Colonic mucosa (tissue), 4 donors: Measurements from ENCODE around the gene TIMP3. TPM values are rescaled to one million over a fixed set of nuclear protein-coding genes. Genes with fewer than 3 reads are reported as not detected.

Source experiments
- DNase-seq: peaks from one replicate; pipeline ENCODE4 v3.0.0-alpha.2; 2020
- H3K27ac ChIP-seq: fragments of 200-600 bp; one replicate; pipeline ENCODE4 v1.8.0; 2021
- H3K27me3 ChIP-seq: fragments of 200-600 bp; one replicate; pipeline ENCODE4 v1.8.0; 2021
- H3K36me3 ChIP-seq: fragments of 200-600 bp; one replicate; pipeline ENCODE4 v1.8.0; 2021
- H3K4me1 ChIP-seq: fragments of 200-600 bp; one replicate; pipeline ENCODE4 v1.8.0; 2021; ENCODE audit warnings: mild to moderate bottlenecking
- H3K4me3 ChIP-seq: fragments of 200-600 bp; one replicate; pipeline ENCODE4 v1.8.0; 2021
- H3K9ac ChIP-seq, 2 donors: one replicate each; pipeline ENCODE4 v1.7.0; 2013; ENCODE audit warnings: control low read depth in 2 of 2, low read depth in 2 of 2, low read length in 2 of 2
- H3K9me3 ChIP-seq: fragments of 200-600 bp; one replicate; pipeline ENCODE4 v1.8.0; 2021
- intact Hi-C: fragments of 100-400 bp; cut with DNase I; formaldehyde crosslinking; loops from one replicate; pipeline ENCODE4 v1.14.1; 2022
- total RNA-seq, 2 donors: library from RNA; stranded (reverse); fragmentation: NEBNext Ultra II Directional in 1 of 2; extraction: Animal tissue kit (Norgen Biotek cat#: 25700) in 1 of 2; gene quantifications; one replicate each; pipeline ENCODE4 v1.2.1, GENCODE V29; 2021
- TF ChIP-seq, protein P1 (sequence below): fragments of 200-600 bp; IDR thresholded peaks from one replicate; pipeline ENCODE4 v1.8.0; 2022; ENCODE audit warnings: antibody characterized with exemption, mild to moderate bottlenecking
- donor health status: healthy.
- donor health status: DM: no; HTN: no; CAD: no.
- donor health status: DM: no; HTN: no; CAD: no.

Gene TIMP3
- total RNA-seq, 2 donors from 2014 or later: 13.3 to 33.6 TPM

GRCh38 chr22:32854351-32854804, 52.9 kb downstream of the TIMP3 start:
- Histone ChIP-seq H3K27me3 (no peaks in the 10 kb centered on the region), H3K36me3 (no peaks in the 10 kb centered on the region), H3K4me1 (no peaks in the 10 kb centered on the region), H3K9ac (no peak overlapping the region), H3K27ac (no peak overlapping the region), H3K9me3 (no peaks in the 10 kb centered on the region), H3K4me3 (no peak overlapping the region)
- intact Hi-C loops: no loop called here
- no peak for DNase-seq
- TF ChIP-seq, protein P1, sequence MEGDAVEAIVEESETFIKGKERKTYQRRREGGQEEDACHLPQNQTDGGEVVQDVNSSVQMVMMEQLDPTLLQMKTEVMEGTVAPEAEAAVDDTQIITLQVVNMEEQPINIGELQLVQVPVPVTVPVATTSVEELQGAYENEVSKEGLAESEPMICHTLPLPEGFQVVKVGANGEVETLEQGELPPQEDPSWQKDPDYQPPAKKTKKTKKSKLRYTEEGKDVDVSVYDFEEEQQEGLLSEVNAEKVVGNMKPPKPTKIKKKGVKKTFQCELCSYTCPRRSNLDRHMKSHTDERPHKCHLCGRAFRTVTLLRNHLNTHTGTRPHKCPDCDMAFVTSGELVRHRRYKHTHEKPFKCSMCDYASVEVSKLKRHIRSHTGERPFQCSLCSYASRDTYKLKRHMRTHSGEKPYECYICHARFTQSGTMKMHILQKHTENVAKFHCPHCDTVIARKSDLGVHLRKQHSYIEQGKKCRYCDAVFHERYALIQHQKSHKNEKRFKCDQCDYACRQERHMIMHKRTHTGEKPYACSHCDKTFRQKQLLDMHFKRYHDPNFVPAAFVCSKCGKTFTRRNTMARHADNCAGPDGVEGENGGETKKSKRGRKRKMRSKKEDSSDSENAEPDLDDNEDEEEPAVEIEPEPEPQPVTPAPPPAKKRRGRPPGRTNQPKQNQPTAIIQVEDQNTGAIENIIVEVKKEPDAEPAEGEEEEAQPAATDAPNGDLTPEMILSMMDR: no peak

DNA sequence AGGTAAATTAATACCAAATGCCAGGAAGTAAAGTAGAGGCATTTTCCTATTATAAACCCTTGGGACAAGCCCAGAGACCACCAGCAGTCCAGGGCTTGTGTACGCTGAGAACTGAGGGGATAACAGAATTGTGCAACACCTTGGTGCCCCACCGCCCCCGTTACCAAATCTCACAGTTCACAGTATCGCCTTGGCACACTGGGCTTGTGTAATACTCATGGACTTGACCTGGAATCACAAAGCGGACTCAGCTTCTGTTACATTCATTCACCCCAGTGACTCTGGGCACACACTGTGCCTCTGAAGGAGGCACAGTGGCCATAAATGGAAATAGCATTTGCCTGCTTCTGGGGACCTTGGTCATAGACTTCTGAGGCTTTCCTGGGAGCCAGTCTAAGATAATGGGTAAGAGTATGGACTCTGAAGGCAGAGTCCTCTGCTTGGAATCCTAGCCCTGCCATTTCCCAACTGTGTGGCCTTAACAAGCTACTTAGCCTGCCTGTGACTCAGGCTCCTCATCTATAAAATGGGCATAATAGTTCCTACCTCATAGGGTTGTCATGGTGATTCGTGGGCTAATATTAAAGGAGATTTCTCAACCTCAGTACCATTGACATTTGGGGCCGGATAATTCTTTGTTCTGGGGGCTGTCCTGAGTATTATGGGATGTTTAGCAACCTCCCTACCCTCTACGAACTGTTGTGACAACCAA, 53.7 kb downstream of the TIMP3 start:
- TF ChIP-seq, protein P1: no peak
- DNase-seq: no peak
- Histone ChIP-seq H3K9ac (no peak overlapping the region), H3K36me3 (no peaks in the 10 kb centered on the region), H3K4me3 (no peak overlapping the region), H3K27me3 (no peaks in the 10 kb centered on the region), H3K4me1 (no peaks in the 10 kb centered on the region), H3K27ac (no peak overlapping the region), H3K9me3 (no peaks in the 10 kb centered on the region)
- intact Hi-C loops: no loop called here

DNA sequence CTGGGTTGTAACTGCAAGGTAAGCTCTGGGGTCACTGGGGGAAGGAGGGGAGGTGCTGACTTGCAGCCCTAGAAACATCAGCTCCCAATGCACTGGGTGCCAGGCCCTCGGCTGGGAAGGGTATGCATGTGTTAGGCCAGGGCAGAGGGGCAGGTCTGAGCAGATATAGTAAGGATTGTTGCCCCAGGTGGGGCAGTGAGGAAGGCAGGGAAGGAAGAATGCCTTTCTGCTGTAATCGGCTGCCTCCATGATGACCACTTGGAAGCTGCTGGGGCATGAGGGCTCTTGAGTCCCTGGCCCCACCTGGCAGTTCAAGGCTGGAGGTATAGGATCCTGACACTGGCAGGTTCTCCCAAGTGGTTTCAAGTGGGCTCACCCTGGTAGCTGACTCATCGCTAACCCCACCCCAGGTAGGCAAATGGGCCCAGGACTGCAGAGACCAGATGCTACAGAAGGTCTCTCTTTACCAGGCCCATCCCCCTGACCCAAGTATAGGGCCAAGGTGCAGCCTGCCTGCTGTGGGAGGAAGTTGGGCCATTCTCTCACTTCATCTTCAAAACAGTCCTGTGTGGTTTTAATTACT, 56.7 kb downstream of the TIMP3 start:
- intact Hi-C loops: no loop called here
- TF ChIP-seq, protein P1: no peak
- no peaks in the 10 kb centered on the region for H3K27me3 ChIP-seq
- no peak for DNase-seq
- no peaks in the 10 kb centered on the region for H3K4me1 ChIP-seq
- H3K27ac ChIP-seq: no peak overlapping the region
- H3K4me3 ChIP-seq: no peak overlapping the region
- no peaks in the 10 kb centered on the region for H3K9me3 ChIP-seq
- H3K9ac ChIP-seq: no peak overlapping the region
- no peaks in the 10 kb centered on the region for H3K36me3 ChIP-seq

- intact Hi-C loops: no loop called here
- H3K4me1 ChIP-seq: no peaks in the 10 kb centered on the region
- DNase-seq: no peak
- TF ChIP-seq, protein P1: no peak
- H3K27ac ChIP-seq: no peak overlapping the region
- no peaks in the 10 kb centered on the region for H3K27me3 ChIP-seq
- H3K9ac ChIP-seq: no peak overlapping the region
- no peak overlapping the region for H3K4me3 ChIP-seq
- H3K9me3 ChIP-seq: no peaks in the 10 kb centered on the region
- H3K36me3 ChIP-seq: no peaks in the 10 kb centered on the region
Observed at GRCh38 chr22:32858957-32859356, 57.5 kb downstream of the TIMP3 start.

DNA sequence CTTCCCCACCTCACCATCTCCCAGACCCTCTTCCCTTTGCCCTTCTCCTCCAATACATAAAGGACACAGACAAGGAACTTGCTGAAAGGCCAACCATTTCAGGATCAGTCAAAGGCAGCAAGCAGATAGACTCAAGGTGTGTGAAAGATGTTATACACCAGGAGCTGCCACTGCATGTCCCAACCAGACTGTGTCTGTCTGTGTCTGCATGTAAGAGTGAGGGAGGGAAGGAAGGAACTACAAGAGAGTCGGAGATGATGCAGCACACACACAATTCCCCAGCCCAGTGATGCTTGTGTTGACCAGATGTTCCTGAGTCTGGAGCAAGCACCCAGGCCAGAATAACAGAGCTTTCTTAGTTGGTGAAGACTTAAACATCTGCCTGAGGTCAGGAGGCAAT, 58.2 kb downstream of the TIMP3 start:
- TF ChIP-seq, protein P1: no peak
- Histone ChIP-seq H3K27ac (no peak overlapping the region), H3K9ac (no peak overlapping the region), H3K36me3 (no peaks in the 10 kb centered on the region), H3K27me3 (no peaks in the 10 kb centered on the region), H3K4me1 (no peaks in the 10 kb centered on the region), H3K4me3 (no peak overlapping the region), H3K9me3 (no peaks in the 10 kb centered on the region)
- intact Hi-C loops: no loop called here
- DNase-seq: no peak
